NT2/D1 (cell line): ENCODE measurements around the gene PRR20G.

Experiments used
- DNase-seq: peaks from one replicate; pipeline ENCODE4 v3.0.0-alpha.2; 2011; ENCODE audit warnings: low read depth, low spot score
- H3K27me3 ChIP-seq: 2 replicates; pipeline ENCODE4 v1.6.0; 2011; ENCODE audit warnings: mild to moderate bottlenecking; ENCODE audit not compliant: insufficient read length, insufficient read depth
- H3K36me3 ChIP-seq: 2 replicates; pipeline ENCODE4 v1.6.1; 2011; ENCODE audit warnings: mild to moderate bottlenecking, low read length, mixed read lengths; ENCODE audit not compliant: insufficient read depth, insufficient read length
- H3K4me1 ChIP-seq: 2 replicates; pipeline ENCODE4 v1.5.1; 2011; ENCODE audit not compliant: insufficient read depth, insufficient read length
- H3K4me3 ChIP-seq: 2 replicates; pipeline ENCODE4 v1.5.1; 2011; ENCODE audit warnings: low read depth; ENCODE audit not compliant: insufficient read length
- H3K9ac ChIP-seq: 2 replicates; pipeline ENCODE4 v1.6.0; 2011; ENCODE audit warnings: low read depth; ENCODE audit not compliant: insufficient read length
- H3K9me3 ChIP-seq: 2 replicates; pipeline ENCODE4 v1.5.1; 2011; ENCODE audit warnings: mild to moderate bottlenecking, low read length; ENCODE audit not compliant: insufficient read depth
- SUZ12 ChIP-seq: IDR thresholded peaks from 2 replicates; pipeline ENCODE4 v1.6.1; 2011; ENCODE audit not compliant: insufficient read length, insufficient read depth; ENCODE audit errors: extremely low read depth
- YY1 ChIP-seq: IDR thresholded peaks from 2 replicates; pipeline ENCODE4 v1.6.1; 2011; ENCODE audit not compliant: insufficient read length, insufficient read depth
- ZNF274 ChIP-seq: IDR thresholded peaks from 2 replicates; pipeline ENCODE4 v1.6.1; 2011; ENCODE audit warnings: mild to moderate bottlenecking, low read depth, low read length

The PRR20G gene

DNA sequence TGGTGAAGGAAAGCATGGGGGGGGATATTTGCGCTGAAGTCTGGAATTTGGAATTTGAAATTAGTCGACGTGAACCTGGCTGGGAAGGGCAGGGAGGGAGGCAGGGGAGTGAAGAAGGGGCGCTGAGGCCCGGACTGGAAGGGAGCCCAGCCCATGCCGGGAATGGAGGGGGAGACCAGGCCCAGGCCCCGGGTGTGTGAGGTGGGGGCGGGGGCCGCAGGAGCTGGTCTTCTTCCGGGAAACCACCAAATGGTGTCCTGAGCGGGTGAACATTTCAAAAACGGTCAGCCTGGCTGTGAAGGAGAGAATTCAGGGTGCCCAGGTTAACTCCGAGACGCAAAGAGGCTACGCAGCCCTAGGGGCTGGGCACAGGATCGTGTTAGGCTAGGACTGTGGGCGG is 497 bp upstream of the PRR20G start:
- Histone ChIP-seq H3K4me3 (no peak overlapping the region), H3K36me3 (no peaks in the 10 kb centered on the region), H3K27me3 (no peaks in the 10 kb centered on the region), H3K9ac (no peak overlapping the region), H3K4me1 (no peaks in the 10 kb centered on the region), H3K9me3 (no peaks in the 10 kb centered on the region; the same call in 1 of the 2 replicates)
- no peak for DNase-seq
- TF ChIP-seq YY1, result no peak
- TF ChIP-seq ZNF274, result no peak
- no peak for TF ChIP-seq SUZ12

DNA sequence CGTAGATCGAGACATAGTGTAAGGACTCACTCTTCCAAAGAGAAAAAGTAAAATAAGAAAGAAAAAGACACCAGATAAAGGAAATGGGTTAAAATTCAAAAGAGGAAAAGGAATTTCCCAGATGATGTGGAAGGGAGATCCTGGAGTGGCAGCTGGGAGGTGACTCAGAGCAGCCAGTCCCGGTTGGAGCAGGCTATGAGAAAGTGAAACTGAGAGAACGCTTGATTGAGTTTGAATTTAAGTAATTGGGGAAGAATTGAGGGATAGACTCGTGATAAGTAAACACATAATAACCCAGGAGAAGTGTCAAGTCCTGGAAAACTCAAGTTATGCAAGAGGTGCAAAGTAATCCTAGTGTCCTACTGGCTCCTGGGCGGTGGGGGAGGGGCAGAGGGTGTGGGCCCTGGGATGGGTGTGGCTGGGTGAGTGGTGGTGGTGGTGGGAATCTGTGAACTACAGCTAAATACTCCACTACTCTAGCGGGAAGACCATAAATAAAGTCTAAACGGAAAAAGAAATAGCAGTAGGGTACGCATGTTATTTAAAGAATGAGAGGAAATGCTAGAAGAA is 1.2 kb downstream of the PRR20G start:
- Histone ChIP-seq H3K9me3 (no peaks in the 10 kb centered on the region; the same call in 1 of the 2 replicates), H3K36me3 (no peaks in the 10 kb centered on the region), H3K4me1 (no peaks in the 10 kb centered on the region), H3K27me3 (no peaks in the 10 kb centered on the region), H3K9ac (no peak overlapping the region), H3K4me3 (no peak overlapping the region)
- TF ChIP-seq ZNF274 (no peak), YY1 (no peak), SUZ12 (no peak)
- no peak for DNase-seq

DNA sequence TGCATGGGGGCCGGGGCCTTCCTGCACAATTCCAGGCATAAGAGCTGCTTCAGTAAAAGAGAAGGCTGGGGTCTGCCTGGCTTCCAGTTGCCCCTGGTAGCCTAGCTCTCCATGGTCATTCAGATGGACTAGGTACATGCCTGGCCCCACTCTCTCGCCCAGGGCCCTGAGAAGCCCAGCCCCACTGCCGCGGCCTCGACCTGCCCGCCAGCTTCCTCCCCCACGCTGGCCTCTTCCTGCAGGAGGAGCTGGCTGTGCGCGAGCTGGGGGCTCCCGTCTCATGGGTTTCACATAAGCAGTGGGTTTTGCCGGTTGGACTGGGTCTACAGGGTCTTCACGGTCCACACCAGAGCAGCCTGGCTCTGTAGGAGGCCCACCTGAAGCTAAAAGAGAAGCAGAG is 3.6 kb downstream of the PRR20G start:
- no peak for DNase-seq
- no peaks in the 10 kb centered on the region for H3K9me3 ChIP-seq
- no peaks in the 10 kb centered on the region for H3K36me3 ChIP-seq
- no peaks in the 10 kb centered on the region for H3K27me3 ChIP-seq
- no peaks in the 10 kb centered on the region for H3K4me1 ChIP-seq
- no peak overlapping the region for H3K4me3 ChIP-seq
- TF ChIP-seq YY1 (no peak), SUZ12 (no peak), ZNF274 (no peak)
- H3K9ac ChIP-seq, result no peak overlapping the region

DNA sequence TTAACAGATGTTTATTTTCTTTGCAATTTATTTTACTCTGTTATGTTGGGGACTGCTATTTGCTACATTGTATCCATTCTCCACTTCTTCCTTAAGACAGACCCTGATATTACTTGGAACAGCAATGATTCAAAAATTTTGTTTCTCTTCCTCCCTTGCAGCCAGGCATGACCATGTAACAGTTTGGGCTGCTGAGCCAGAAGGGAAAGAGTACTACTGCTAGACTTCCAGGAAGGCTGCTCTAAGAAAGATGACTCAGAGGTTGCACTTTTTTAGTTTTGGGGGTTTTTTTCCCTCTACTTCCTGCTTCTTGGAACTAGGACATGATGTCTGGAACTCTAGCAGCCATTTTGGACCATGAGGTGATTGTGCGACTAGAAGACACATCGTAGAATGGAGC is 10.3 kb downstream of the PRR20G start:
- TF ChIP-seq YY1, result no peak
- no peak for TF ChIP-seq SUZ12
- no peak for TF ChIP-seq ZNF274
- Histone ChIP-seq H3K9me3 (peaks cover 36% of the 10 kb centered on the region; the same call in 1 of the 2 replicates), H3K4me3 (no peak overlapping the region), H3K9ac (no peak overlapping the region), H3K27me3 (no peaks in the 10 kb centered on the region), H3K4me1 (no peaks in the 10 kb centered on the region), H3K36me3 (no peaks in the 10 kb centered on the region)
- no peak for DNase-seq

DNA sequence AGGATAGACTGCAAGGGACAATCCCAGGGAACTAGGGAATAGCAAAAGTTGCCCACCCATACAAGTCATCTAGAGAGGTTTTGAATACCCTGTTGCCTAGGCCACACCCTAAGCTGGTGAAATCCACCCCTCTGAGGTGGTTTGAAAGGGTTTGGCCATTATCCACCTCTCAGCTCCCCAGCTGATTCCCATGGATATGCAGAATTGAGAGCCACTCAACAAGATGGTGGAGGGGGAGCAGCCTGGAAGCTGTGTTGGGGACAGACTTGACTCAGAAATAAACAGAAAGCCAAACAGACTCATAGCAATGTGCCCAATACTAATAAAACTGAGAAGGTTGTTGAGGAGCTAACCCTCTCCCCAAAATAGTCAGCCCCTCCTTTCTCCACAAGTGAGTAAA is 10.9 kb downstream of the PRR20G start:
- H3K4me3 ChIP-seq, result no peak overlapping the region
- peaks cover 36% of the 10 kb centered on the region; the same call in 1 of the 2 replicates for H3K9me3 ChIP-seq
- TF ChIP-seq ZNF274, result no peak
- no peak overlapping the region for H3K9ac ChIP-seq
- H3K4me1 ChIP-seq, result no peaks in the 10 kb centered on the region
- DNase-seq, result peak; percentile 51
- H3K36me3 ChIP-seq, result no peaks in the 10 kb centered on the region
- H3K27me3 ChIP-seq, result no peaks in the 10 kb centered on the region

DNA sequence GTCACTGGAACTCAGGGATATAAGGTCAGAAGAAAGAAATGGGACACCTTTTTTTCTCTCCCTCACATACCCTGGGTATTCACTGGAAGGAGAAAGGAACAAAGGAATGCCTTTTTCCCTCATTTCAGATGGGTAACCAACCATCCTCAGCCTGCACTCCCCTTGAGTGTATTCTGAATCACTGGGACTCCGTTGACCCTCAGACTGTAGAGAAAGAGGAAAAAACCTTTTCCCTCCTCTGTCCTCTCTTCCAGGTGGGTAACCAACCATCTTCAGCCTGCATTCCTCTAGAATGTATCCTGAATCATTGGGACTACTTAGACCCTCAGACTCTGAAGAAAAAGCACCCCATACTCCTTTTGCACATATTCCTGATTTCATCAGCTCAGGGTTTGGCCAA is 11.4 kb downstream of the PRR20G start:
- no peak for DNase-seq
- Histone ChIP-seq H3K27me3 (no peaks in the 10 kb centered on the region), H3K36me3 (no peaks in the 10 kb centered on the region), H3K4me1 (no peaks in the 10 kb centered on the region), H3K4me3 (no peak overlapping the region), H3K9ac (no peak overlapping the region), H3K9me3 (peaks cover 36% of the 10 kb centered on the region; the same call in 1 of the 2 replicates)
- TF ChIP-seq SUZ12 (no peak), ZNF274 (no peak), YY1 (no peak)

DNA sequence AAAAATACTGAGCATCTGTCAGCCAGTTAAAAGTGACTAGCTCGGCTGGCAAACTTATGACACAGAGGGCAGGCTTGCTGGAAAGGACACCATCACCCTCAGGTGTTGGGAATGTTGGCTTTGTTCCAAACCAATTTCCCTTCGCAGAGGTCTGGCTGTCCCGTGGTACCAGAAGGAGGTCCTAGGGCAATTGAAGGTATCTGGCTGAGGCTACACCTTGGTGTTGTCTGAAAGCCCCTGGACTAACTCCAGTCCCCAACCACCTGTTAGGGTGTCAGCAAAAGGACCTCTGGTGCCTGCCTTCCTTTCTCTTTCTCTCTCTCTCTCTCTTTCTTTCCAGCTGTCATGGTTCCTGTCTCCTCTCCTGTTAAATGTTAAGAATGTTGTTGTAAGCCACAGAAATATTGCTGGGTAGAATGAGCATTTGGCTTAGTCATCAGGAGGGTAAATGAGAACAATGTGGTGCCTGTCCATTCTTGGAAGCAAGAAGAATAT is 12.5 kb downstream of the PRR20G start:
- DNase-seq, result no peak
- no peak for TF ChIP-seq YY1
- no peak for TF ChIP-seq SUZ12
- TF ChIP-seq ZNF274, result no peak
- no peak overlapping the region for H3K9ac ChIP-seq
- H3K4me3 ChIP-seq, result no peak overlapping the region
- no peaks in the 10 kb centered on the region for H3K27me3 ChIP-seq
- H3K36me3 ChIP-seq, result no peaks in the 10 kb centered on the region
- peaks cover 40% of the 10 kb centered on the region; the same call in 1 of the 2 replicates for H3K9me3 ChIP-seq
- no peaks in the 10 kb centered on the region for H3K4me1 ChIP-seq
